ENCODE measurements around the gene FOLR2.

DNA sequence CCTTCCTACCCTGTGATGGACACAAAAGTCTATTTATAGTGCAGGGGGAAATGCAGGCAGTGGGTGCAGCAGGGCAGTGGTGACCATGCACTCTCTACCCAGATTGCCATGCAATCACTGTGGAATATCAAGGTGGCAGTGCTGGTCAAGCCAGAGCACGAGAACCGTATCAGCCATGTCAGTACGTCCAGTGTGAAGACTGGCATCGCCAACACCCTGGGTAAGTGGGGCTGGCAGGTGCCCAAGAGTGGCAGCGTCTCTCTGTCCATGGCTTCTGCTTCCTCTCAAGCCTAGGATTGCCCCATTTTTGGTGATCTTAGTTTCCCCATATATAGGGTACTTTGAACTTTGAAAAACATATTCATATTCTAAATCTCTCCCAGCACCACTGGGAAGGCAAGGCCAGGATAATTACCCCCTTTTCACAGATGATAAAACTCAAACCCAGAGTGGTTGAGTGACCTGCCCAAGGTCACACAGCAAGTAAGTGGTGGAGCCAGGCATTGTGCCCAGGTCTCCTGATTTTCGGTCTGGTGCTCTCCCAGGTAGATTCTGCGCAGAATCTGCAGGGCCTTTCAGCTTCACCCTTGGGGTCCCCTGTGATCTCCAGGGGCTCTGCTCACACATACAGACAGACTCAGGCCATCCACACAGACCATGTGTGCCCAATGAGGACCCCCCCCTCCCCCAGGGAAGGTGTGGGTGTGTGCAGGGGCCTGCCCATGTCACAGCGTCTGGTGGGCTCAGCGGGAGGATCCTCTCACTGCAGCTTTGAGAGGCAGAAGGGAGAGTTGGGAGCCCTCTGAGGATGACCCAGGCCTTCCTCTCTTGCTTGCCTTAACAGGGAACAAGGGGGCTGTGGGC, 15.0 kb downstream of the FOLR2 start:
- TF ChIP-seq, protein P1, sequence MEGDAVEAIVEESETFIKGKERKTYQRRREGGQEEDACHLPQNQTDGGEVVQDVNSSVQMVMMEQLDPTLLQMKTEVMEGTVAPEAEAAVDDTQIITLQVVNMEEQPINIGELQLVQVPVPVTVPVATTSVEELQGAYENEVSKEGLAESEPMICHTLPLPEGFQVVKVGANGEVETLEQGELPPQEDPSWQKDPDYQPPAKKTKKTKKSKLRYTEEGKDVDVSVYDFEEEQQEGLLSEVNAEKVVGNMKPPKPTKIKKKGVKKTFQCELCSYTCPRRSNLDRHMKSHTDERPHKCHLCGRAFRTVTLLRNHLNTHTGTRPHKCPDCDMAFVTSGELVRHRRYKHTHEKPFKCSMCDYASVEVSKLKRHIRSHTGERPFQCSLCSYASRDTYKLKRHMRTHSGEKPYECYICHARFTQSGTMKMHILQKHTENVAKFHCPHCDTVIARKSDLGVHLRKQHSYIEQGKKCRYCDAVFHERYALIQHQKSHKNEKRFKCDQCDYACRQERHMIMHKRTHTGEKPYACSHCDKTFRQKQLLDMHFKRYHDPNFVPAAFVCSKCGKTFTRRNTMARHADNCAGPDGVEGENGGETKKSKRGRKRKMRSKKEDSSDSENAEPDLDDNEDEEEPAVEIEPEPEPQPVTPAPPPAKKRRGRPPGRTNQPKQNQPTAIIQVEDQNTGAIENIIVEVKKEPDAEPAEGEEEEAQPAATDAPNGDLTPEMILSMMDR (IDR thresholded peaks at IDR 0.05): no peak
- TF ChIP-seq EZH2 (IDR thresholded peaks at IDR 0.05; ENCODE audit: borderline replicate concordance, insufficient read depth, low read depth, low read length, poor library complexity, severe bottlenecking): no peak
